ENCODE results near the gene CACNG1.

CACNG1 gene

DNA sequence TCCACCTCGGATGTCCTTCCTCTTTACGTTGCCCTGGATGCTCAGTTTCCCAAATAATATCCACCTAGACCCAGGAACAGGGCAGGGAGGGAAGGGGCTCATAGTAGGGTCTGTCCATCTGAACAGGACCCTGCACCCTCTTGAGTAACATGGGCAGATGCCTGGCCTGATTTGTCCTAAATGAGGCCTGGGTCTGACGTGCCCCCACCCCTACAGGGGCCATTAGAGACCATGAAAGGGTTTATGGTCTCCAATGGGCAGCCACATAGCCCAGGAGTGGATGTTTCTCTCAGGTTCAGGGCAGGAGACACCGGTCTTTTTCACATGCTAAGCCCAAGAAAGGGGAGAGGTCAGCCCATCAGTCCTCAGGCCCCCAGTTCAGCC, 6.8 kb downstream of the CACNG1 start:
- no peak for DNase-seq (ENCODE audit: low read depth)

DNA sequence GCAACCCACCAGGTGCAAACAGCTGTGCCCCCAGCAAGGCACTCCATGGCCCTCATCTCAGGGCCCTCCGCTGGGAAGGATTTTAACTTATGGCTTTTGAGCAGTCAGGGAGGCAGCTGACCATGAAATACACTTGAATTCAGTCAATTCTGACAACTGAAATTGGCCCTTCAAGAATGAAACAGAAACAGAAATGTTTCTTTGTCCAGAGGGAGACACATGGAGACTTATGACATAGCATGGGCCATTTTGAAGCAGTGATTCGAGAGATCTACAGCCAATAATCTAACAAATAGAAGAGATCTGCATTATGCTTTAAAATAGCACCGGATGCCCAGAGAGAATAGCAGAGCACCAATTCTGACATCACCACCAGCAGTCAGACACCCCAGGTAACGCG, 7.5 kb downstream of the CACNG1 start:
- no peak for DNase-seq (ENCODE audit: low read depth)

DNA sequence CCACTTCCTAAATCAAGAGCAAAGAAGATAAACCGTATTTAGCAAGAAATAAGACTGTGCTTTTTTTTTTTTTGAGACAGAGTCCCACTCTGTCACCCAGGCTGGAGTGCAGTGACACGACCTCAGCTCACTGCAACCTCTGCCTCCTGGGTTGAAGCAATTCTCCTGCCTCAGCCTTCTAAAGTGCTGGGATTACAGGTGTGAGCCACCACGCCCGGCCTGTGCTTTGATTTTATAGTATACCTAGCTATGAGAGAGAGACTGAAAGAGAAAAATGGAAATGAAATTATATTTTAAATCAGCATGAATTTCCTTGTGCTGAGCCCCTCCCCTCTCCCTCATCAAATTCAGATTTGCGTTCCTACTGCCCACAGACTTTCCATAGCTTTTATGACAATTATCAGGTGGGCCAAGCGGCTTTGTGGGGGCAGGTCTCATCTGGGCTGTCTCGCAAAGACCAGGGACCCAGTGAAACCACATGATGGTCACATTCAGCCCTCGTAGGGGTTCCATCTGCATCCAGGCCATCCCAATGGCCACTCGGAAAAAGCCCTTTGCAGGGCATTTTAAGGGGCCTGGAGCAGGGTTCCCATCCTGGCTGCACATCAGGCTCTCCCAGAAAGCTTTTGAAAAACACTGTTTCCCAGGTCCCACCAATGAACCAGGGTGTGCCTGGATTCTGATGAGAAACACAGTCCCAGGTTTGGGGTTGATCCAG, 8.5 kb downstream of the CACNG1 start:
- no peak for DNase-seq (ENCODE audit: low read depth)

DNA sequence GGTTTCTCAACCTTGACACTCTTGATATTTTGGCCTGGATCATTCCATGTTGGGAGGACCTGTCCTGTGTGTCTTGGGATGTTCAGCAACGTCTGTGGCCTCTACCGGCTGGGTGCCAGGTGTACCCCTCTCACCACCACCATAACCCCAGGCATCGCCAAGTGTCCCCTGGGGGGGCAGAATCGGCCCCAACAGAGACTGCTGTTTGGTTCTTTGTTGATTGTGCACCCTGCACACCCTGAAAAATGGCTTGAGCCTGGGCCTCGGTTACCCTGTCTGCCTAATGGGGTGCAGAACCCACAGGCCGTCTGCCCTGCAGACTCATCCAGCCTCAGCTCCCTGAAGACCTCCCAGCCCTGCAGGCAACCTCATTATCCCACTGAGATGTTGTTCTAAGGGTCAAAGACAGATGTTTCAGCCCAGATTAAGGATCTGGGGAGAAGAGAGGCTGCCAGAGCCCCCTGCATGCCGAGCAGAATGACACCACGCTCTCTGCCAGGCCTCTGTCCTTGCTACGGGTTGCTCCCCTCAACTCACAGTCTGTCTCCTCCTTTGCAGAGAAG, 9.2 kb downstream of the CACNG1 start:
- no peak for DNase-seq (ENCODE audit: low read depth)

DNA sequence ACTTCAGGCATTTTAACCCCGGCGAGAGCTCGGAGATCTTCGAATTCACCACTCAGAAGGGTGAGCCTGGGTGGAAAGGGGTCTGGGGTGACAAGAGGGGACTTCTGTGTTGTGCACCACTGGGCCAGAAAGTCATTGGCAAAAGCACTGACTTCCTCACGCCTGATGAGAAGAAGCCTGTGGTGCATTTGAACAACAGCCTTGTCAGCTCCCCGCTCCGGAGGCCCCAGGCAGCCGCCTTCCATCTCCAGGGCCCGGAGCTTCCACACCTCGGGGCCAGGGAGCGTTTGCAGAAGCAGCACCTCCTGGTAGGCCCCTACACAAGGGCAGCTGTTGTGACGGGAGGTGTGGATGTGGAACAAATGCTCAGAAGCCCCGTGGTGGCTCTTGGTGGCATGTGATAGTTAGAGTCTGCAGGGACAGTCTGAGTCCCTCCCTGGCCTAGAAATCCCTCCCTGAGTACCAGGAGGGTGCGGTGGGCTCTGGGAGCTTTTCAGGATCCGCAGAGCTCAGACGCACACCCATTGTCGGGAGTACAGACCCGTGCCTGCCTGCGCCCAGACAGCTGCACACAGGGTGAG, 9.7 kb downstream of the CACNG1 start:
- no peak for DNase-seq (ENCODE audit: low read depth)

DNA sequence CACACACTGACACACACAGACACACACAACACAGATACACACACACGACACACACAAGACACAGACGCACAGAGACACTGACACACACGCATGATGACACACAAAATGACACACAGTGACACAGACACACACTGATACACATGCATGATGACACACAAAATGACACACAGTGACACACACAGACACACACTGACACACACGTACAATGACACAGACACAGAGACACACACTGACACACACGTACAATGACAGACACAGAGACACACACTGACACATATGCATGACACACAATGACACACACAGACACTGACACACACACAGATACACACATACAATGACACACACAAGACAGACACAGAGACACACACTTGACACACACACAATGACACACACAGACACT, 10.3 kb downstream of the CACNG1 start:
- no peak for DNase-seq (ENCODE audit: low read depth)

DNA sequence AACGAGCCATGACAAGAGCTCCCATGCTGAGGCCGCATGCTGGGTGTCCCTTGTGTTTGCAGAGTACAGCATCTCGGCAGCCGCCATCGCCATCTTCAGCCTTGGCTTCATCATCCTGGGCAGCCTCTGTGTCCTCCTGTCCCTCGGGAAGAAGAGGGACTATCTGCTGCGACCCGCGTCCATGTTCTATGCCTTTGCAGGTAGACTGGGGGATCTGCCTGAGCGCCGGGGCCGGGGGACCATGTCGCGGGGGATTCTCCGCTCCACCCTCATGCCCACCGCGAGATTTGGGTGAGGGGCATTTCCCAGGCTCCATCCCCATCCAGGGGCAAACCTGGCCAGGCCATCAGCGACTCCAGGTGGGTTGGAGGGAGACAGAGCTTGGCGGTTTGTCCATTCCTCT, 10.7 kb downstream of the CACNG1 start:
- no peak for DNase-seq (ENCODE audit: low read depth)

DNA sequence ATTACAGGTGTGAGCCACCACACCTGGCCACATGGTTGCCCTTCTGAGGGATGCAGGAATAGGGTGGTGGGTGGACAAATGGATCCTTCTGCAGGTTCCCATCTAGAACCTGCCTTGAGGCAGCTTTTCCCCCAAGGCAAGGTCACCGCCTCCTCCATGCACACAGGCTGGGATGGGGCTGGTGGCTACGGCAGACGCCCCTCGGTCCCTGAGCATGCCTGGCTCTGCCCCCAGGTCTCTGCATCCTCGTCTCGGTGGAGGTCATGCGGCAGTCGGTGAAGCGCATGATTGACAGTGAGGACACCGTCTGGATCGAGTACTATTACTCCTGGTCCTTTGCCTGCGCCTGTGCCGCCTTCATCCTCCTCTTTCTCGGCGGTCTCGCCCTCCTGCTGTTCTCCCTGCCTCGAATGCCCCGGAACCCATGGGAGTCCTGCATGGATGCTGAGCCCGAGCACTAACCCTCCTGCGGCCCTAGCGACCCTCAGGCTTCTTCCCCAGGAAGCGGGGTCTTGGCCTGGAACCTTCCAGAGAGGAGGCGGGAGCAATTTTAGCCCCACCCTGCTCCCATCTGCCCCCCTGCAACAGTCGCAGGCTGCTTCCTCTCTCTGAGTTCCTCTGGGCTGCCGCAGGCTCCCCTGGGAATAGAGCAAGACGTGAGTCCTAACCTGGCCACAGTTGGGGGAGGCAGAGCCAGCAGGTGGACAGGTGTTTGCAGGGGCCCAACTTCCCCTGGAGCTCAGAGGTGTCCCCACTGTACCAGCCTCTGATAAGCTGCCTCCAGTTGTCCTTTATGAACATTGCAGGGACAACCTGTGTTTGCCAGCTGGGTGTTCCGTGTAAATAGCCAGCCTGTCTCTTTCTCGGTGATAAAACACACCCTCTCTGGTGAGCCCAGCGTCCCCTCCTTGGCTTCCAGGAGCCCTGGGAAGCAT, 11.7 kb downstream of the CACNG1 start:
- DNase-seq (ENCODE audit: low read depth) = no peak

DNA sequence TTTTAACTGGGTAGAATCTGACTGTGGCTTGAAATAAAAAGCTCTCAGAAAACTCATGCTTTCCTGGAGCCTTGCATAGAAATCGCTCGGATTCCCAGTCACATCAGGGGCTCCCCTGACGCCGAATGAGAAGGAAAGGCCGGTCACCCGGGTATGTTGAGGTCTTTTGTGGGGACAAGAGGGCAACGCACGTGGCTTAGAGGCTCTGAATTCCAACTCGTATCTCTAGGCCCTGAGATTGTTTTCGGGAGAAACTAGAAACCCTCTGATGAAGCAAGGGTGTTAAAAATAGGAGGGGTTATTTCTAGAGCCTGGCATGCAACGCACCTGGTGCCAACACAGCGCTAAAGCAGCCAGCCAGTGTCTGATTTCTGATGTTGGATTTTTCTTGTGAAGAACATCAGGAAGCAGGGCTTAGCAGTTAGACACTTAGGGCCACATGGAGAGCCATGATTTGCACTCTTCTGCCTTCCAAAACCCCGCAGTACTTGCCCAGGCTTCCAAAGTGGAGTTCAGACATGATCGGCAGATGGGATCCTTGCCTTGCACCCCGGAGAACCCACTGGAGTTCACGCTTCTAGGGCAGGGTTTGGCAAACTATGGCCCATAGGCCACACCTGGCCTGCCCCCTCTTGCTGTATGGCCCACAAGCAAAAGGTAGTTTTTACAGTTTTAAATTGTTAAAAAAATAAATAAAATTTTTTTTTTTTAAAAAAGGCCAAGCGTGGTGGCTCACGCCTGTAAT, 12.6 kb downstream of the CACNG1 start:
- DNase-seq (ENCODE audit: low read depth) = no peak

DNA sequence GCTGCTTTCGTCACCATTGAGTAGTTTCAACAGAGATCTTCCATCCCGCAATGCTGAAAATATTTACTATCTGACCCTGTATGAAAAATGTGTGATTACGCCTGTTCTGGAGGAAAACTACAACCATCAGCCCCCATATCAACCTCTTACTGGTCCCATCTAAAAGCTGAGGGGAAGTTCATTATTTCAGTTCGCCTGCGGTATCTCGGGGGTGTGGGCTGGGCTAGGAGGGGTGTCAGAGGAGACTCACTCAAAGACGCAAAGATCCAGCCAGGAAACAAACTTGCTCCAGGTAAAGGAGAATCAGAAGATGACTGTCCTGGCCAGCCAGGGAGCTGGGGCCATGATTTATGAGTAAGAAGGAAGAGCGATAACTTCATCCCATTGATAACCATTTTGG, 13.7 kb downstream of the CACNG1 start:
- DNase-seq (ENCODE audit: low read depth) = no peak

DNA sequence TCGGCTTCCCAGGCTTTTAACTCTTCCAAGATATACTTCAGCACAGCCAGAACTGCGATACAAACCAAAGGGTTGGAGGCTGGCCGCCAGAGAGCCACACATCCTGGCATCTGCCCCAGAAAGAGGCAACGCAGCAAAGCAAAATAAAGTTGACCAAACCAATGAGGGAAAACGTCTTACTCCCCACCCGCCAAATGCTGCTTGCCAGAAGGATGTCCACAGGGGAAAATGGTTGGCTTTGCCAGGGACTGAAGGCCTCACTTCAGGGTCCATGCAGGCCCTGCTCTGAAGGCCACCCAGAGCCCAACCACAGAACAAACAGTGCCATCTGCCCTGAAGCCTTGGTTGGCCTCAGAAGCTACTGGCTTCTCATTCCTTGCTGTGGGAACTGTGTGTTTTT, 15.0 kb downstream of the CACNG1 start:
- no peak for DNase-seq (ENCODE audit: low read depth)

DNA sequence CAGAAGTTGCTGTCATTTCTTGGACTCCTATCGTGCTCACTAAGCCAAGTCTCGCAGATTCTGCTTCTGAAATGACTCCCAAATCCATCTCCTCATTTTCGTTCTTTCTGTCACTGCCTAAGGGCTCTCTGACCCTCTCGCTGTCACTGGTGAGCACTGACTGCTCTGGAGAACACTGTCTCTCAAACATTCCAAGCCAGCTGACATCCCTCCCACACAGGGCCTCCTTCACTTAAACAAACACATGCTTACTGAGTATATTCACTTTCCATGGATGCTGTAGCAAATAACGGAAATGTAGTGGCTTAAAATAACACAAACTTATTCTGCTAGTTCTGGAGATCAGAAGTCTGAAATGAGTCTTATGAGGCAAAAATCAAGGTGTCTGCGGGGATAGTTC, 18.8 kb downstream of the CACNG1 start:
- DNase-seq (ENCODE audit: low read depth) = no peak

DNA sequence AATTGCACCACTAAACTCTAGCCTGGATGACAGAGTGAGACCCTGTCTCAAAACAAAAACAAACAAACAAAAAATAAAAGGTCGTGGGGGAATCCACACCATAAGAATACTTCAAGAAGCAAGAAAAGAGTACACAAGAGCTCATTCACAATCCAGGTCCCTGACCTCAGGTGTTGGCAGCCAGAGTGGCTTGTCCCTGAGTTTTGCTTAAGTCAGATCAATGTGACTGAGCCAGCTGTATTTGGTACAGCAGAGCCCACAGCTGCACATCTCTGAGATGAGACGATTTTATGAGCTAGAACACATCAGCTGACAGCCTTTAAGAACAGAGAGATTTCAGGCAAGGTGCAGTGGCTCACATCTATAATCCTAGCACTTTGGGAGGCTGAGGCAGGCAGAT, 22.4 kb downstream of the CACNG1 start:
- DNase-seq (ENCODE audit: low read depth) = no peak

DNA sequence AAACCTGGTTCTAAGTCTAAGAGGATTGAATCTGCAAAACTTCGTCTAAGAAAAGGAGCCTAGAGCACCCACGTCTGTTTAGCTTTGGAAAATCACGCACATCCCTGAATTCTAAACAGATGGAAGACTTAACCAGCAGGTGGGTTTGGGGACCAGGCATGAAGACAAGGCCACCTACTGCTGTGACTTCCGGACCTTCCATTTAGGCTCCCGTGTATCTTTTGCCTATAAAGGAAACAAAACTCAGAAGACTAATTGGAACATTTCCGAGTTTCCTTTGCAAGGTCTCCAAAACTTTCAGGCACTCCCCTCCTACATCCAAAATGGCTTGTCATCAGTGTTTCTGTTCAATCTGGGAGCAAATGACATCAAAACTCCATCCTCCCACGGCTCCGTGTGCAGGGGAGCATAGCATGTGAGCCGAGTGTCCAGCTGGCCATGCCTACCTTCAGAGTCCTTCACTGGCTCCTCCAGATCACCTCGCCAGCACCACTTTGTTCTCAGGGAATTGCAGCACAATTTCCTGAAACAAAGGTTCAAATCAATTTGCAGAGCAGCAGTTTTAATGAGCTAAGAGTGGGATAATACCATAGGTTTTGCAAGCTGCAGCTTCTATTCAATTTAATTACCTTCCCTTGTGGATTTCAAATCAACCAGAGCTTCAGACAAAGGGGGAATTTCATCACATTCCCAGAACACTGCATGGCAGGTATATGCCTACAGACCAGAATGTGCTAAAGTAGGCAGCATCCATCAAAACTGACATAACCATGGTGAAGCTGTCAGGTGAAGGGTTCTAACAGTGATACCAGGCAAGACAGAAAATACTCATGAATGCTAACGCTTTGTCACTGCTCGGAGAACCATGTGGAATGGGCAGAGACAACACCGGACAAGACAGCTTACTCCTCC, 23.5 kb downstream of the CACNG1 start:
- no peak for DNase-seq (ENCODE audit: low read depth)

DNA sequence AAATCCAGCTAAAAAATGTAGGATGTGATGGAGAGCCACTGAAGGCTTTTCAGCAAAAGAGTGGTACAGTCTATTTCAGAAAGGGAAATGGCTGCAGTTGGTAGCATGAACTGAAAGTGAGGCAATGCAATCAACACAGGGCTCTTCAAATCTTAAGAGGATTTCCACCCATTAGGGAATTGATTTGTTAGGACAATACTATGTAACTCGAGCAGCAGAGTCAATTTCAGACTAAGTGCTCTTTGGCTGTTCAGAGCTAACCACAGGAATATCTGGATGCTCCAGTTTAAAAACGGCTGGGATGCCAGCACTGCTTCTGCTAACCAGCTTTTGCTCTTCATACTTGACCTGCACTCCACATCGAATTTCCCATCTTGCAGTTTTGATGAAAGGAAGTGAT, 24.6 kb downstream of the CACNG1 start:
- DNase-seq (ENCODE audit: low read depth) = no peak

DNA sequence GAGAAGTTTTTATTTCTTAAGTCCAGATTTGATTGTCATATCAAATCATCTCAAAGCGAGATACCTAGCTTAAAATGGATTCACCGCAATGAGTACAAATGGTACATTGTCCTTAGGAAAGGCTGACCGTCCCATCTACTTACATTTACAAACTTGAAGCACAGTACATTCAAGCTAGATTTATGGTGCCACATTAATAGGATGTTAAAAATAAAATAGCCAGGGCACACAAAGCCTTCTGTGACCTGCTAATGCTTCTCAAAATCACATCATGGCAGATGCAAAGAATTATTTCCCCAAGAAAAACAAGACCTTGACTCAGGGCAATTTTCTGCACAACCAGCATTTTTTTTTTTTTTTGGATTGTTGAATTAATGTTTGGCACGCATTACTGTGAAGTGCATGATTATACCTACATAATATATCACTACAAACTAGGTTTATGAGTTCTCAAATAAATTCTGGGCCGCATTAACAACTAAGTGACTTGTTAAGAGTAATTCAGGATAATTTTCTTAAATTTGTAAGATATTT, 25.3 kb downstream of the CACNG1 start:
- no peak for DNase-seq (ENCODE audit: low read depth)

DNA sequence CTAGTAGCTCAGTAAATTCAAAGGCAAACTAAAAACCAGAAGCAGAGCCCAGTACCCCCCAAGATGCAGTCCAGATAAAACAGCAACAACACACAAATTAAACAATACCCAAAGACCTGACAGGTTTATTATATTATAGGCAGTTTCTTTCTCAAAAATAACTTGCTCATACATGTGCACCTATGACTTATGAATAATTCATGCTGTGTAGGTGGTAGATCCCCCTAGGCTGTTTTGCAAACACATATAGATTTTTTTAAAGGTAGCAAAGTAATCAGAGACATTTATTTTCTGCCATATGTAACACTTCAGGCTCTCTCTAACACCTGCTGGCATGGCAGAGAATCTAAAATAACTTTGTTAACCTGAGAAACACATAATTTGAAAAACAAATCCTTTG, 27.2 kb downstream of the CACNG1 start:
- no peak for DNase-seq (ENCODE audit: low read depth)

DNA sequence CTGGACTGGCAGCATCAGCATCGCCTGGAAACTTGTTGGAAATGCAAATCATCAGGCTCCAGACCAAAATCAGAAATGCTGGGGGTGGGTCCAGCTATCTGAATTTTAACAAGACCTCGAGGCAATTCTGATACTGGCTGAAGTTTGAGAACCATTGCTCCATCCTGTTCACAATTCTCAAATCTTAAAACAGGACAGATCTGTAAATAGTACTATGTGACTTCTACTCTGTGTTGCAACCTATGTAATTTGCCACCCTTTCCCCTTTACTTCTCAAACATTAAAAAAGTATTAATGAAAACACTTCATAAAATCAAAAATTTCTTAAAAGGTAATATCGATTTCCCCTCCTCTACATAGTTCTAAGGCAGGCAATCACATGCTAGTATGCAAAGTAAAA, 28.5 kb downstream of the CACNG1 start:
- DNase-seq (ENCODE audit: low read depth) = no peak

DNA sequence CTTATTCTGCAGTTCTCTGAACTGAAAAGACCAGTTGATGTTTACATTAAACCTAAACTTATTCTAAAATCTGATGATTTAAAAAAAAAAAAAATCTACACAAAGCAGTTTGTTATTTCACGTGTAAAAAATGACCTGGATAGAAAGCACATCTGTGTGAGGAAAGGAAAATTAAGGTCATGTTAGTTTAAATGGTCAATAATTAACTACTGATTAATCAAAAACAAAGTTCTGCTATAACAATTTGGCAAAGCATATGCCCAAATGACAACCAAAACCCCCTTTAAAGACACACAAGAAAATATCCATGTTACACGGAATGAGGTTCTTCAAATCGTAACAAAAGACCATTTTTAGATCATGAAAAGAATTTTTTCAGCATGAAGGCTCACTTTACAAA, 30.4 kb downstream of the CACNG1 start:
- DNase-seq (ENCODE audit: low read depth) = no peak

DNA sequence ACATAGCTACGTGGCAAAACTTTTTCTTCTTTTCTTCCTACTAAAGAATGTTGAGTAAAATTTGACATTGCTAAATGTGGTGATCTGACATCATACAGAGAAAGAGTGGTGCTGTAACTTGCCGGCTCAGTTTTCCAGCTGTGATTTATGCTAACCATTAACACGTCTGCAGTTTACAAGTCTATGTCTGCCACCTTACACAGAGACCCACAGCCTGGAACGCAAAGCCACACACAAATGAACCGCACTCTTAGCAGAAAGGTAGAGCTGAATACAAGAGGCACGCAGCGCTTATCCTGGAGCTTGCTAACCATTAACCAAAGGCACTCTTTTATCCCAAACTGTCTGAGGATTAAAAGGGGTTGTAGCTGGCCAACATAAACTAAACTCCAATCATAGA, 31.9 kb downstream of the CACNG1 start:
- DNase-seq (ENCODE audit: low read depth) = no peak

DNA sequence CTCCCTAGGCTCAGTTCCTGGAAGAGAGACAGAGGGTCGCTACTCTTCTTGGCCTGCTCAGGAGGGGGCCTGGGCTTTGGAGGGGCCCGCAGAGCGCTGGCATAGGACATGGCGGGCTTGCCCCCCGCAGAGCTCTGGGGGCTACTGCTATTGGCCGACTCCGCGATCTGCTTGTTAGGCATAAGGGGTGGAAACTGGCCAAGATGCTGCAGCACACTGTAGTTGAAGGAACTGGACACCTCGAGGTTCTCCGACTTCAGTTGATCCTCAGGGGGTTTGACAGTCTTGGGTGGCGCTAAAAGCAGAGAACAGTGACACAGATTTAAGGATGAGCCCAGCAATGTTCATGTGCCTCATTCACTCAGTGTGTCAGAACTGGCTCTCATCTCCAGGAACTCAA, 33.9 kb downstream of the CACNG1 start:
- no peak for DNase-seq (ENCODE audit: low read depth)
